Cerebellar nuclear complex (tissue), 1 donor: ENCODE data around the gene WDFY2.
"Not testable (repeated sequence)": the region's sequence is repeated elsewhere in the genome, so short reads cannot be mapped to it uniquely, and the experiment has no call there.

Experiments used
- DNase-seq, 2 experiments: peaks; one replicate each; lab custom pipeline; 2025; lab: John Stamatoyannopoulos, UW

WDFY2 gene

DNA sequence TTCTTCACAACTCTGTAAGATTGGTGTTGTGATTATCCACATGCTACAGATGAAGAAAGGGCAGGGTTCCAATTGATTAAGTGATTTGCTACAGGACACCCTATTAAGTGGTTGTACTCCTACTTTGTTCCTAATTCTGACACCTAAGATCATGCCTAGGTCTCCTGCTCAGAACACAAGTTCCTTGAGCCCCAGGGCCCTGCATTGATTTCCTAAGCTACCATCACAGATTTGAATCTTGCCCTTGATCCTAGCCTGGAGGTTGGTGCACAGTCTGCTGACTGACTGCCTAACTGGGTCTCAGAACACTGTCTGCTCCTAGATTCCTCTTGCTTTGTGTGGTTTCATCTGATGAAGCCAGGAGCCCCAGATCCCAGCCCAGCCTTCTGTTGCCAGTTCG, 19.6 kb upstream of the WDFY2 start:
- no peak for DNase-seq

DNA sequence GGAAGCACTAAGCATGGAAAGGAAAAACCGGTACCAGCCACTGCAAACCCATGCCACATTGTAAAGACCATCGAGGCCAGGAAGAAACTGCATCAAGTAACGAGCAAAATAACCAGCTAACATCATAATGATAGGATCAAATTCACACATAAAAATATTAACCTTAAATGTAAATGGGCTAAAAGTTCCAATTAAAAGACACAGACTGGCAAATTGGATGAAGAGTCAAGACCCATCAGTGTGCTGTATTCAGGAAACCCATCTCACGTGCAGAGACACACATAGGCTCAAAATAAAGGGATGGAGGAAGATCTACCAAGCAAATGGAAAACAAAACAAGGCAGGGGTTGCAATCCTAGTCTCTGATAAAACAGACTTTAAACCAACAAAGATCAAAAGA, 15.3 kb upstream of the WDFY2 start:
- DNase-seq: not testable (repeated sequence)

DNA sequence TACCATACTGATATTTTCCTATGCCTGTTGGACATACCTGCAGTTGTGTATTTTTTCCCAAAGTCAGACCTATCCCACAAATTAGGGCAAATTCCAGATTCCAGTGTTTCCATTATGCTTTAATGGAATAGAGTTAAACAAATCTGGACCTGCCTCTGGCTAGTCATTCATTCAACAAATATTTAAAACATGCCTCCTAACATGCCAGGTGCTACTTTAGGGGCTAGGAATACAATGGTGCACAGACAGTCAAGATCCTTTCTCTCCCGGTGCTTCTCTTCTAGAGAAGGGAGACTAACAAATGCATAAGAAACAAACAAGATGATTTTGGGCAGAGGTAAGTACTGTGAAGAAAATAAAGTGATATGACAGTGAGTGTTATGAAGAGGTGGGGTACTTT, 7.5 kb upstream of the WDFY2 start:
- no peak for DNase-seq

DNA sequence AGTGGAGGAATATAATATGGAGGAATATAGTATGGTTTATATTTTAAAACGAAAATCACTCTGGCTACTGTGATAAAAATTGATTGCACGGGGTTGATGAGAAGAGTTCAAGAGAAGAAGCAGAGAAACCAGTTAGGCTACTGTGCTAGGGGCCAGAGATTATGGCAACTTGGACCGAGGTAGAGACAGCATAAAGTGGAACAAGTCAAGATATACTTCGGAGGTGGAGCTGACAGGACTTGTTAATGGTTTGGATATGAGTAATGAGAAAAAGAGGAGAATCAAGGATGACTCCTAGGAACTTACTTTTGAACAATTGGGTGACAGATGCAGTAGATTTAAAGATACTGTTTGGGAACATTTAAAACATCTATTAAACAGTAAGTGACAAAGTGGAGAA, 6.6 kb upstream of the WDFY2 start:
- no peak for DNase-seq

- DNase-seq: no peak
These were observed 4.6 kb upstream of the WDFY2 start for GRCh38 chr13:51579676-51580075.

DNA sequence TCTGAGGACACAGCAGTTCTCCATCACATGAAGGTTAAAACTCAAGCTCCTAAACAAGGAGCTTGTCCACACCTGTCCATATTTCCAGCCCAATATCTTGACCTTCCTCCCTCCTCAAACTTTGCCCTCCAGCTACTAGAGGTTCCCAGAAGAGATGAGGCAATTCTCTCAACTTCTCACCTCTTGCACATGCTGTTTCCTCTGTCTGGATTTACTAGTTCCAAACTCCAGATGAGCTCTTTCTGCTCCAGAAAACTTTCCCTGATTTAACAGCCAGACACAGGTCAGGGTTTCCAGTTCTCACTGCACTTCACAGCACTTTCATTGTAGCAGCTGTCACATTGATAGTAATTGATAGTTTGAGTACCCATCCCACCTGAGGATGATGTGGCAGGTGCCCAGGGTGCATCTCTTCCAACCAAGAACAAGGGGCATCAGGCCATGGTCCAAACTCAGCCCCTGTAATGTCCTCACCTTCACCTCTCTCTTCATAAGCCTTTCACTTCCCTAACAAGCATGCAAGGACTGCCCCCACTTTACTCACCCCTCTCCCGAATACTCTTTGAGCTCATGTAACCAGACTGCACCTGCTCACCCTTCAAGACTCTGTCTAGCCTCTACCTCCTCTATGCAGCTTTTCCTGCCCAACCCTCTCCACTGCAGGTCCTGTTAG, 3.0 kb upstream of the WDFY2 start:
- no peak for DNase-seq

DNA sequence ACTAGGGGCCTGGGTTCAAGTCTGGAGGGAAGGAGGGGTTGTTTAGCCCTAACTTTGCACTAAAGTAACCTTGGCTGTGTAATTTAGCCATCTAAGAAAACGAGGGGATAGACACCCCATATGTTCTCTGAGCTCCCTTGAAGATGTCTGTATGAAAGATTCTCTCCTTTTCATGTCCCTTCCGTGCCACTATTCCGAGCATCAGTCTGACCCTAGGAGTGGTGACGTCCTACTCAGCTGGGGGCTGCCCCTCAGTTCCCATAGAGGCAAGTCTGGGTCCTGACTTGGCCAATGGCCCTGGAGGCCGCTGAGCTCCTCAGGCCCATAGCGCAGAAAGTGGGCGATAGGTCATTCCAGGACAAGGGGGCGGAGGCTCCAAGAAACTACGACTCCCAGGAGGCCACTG, 790 bp upstream of the WDFY2 start:
- DNase-seq: no peak

DNA sequence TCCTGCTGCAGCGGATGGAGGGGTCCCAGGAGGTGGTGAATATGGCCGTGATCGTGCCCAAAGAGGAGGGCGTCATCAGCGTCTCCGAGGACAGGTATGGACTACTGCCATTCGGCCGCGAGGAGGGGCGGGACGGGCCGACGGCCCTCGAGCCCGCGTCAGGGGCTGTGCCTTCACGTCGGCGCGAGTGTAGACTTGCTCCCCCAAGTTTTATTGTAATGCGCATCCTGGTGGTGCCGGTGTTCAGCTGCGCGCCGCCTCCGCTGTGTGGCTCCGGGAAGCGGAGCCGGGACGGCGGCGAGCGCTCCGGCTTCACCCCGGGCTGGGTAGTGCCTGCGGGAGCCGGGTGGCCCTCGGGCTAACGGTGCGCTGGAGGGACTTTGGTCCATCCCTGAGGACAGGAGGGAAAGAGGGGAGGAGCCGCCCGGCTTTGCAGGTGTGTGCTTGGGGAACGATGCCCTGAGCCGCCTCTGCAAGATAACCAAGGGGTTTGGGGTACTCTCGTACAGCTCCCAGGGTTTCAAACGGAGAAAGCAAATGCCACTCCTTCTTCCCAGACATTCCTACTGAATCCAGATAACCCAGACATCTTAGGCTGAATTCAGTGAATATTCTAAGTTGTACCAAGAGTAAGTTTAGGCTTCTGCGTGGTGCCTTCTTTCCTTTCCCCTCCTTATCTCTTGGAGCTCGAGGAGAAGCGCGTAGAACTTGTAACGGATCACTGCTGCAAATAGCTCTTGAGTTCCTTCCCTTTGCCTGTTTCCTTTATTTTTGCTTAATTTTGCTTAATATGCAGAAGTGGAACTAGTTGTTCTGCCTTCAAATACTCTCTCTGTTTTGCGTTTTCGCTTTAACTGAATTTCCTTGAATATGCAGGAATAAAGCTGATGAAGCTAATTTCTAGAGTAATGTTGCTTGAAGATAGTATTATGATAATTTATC, 740 bp downstream of the WDFY2 start:
- no peak for DNase-seq

DNA sequence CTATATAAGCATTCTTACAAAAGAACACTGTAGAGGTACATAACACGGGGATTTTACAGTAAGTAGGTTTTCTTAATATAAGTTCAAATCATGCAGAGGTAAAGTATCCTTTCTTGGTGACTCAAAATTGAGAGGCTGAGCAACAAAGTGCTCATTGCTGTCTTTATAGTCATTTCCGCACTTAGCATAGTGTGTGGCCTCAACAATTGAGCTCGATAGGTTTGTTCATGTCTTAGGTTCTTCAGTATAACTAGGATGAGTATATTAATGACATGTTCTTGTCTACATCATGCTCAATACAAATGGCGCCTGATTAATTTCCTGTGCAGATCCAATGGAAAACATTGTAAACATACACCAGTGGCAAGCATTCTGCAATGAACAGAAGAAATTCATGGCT, 1.4 kb downstream of the WDFY2 start:
- no peak for DNase-seq

- DNase-seq: no peak
These were observed 3.1 kb downstream of the WDFY2 start for GRCh38 chr13:51587372-51587771.

DNA sequence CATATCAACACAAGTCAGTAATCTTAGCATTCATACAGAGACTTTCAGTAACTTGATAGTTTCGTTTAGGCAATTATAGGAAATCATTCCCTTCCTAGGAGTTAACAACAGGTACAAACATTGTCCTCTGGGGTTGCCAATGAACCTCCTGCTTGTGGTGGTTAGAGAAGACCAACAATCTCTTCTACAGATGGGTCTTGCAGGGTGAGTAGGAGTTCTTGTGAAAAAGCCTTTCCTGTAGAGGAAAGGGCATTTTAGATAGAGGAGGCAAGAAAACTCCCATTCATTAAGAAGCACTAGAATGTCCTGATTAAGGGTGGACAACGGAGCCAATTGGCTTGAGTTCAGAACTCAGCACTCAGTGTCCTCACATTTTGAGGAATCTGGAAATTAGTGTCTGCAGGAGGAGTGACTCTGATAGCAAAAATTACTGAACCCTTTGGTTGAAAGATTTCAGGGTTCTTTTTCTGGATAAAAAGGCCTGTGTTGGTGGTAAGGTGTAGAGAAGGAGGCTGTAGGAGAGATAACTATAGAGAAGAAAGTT, 4.2 kb downstream of the WDFY2 start:
- DNase-seq: no peak

DNA sequence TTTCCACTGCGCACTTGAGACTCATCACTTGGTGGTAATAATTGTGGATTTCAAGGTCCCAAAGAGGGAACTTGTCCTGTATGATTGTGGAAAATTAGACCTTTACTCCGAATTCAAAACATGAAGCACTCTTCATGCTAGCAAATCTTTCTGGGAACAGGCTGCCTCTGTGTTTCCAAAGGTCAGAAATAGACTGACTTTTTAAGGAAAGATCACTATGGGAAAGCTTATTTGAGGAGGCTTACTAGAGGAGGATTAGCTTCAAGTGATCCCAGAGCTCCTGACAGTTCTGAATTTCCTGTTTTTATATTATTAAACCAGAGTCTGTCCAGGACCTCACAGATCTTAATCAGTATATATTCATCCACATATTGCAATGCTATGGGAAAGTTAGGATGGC, 5.5 kb downstream of the WDFY2 start:
- no peak for DNase-seq

- no peak for DNase-seq
These were observed 6.1 kb downstream of the WDFY2 start for GRCh38 chr13:51590231-51590970.

DNA sequence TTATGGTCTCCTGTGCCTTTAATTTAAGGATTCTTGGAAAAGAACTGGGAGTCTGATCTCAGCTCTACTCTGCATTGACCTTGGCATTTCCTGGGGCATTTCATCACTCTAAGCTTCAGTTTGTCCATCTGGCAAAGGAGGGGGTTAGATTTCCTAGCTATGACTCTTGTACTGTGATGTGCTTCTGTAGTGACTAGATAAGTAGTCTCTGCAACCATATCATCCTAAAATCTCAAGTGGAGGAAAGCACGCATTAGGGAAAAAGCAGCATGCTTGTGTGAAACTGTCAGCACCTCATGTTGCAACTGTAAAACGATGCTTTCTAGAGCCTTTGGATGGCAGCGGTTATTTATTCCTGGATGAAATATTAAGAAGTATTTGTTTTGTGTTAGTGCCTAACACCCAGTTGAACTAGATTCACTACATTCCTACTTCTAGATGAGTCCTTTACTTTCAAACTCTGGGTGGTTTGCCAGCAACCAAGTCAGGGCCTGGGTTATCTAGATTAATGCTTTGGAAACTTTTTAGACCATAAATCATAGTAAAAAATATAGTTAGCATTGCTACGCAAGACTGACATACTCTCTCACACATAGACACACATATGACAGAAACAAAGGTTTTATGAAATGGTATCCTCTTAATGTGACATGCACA, 6.8 kb downstream of the WDFY2 start:
- DNase-seq: no peak

DNA sequence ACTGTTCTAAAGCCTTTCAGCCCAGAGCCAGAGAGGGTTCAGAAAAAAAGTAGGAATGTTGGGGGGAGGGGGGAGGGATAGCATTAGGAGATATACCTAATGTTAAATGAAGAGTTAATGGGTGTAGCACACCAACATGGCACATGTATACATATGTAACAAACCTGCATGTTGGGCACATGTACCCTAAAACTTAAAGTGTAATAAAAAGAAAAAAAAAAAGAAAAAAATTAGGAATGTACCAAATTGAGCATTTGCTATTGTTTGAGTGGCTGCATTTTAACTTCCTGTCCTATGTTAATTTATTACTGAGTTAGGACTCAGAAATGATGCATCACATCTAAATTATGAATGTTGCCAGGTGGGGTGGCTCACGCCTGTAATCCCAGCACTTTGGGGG, 7.7 kb downstream of the WDFY2 start:
- not testable (repeated sequence) for DNase-seq

GRCh38 chr13:51594432-51594831, 10.2 kb downstream of the WDFY2 start:
- no peak for DNase-seq

GRCh38 chr13:51595416-51595815, 11.2 kb downstream of the WDFY2 start:
- no peak for DNase-seq

DNA sequence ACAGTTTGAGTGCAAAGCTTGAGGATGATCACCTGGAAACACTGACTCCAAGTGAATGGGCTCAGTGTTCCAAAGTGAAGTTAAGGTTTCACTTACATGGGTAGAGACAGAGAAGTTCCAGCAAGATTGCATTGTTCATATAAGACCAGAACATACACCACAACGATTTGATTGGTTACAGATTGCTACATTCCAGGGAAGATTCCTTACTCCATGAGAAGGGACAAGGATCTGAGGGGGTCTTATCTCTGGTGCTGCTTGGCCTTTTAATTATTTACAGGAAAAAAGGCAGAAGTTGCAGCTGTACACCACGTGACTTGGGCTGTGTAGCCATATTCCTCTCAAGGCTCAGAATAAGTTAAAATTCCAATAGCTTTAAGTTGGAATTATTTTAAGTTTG, 12.3 kb downstream of the WDFY2 start:
- no peak for DNase-seq

DNA sequence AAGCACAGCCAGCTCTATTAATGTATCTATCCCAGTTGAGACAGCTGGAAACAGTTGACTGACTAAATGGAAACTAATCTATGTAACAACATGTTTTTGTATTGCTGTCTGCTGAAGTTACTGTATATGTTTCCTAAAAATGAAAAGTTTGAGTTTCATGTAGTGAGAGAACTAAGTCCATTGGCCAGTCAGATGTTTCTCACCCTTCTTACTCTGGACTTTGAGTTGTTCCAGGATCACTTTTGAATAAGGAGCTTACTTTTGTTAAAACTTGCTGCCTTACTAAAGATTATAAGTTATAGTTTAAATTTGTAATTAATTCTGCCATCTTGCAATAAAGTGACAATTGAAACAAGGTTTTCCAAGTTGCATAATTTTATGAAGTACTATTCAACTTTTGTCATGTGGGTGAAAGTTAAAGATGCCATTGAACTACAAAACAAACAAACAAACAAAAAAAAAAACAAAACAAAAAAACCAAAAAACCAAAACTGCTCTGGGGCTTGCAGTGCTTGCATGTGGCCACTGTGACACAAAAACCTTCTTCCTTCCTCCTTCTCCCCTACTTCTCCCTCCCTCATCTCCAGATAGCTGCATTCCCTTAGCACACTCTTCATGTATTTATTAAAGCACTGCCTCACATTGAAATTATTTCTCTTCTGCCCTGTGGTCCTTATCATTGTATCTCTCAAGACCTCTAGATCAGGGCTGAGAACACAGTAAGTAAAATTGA, 15.3 kb downstream of the WDFY2 start:
- no peak for DNase-seq

- no peak for DNase-seq
These were observed 16.4 kb downstream of the WDFY2 start for GRCh38 chr13:51600703-51601102.
